GM18507 (cell line): ENCODE data around the gene RMRP.

Source experiments
- DNase-seq: peaks from one replicate; pipeline ENCODE4 v3.0.0; 2011; ENCODE audit warnings: low read depth; ENCODE audit not compliant: insufficient read length; ENCODE audit errors: extremely low spot score
- FAIRE-seq: peaks from 2 replicates; lab custom pipeline; 2011; peaks lifted over from hg19 to GRCh38; lab: Jason Lieb, UNC

The RMRP gene

DNA sequence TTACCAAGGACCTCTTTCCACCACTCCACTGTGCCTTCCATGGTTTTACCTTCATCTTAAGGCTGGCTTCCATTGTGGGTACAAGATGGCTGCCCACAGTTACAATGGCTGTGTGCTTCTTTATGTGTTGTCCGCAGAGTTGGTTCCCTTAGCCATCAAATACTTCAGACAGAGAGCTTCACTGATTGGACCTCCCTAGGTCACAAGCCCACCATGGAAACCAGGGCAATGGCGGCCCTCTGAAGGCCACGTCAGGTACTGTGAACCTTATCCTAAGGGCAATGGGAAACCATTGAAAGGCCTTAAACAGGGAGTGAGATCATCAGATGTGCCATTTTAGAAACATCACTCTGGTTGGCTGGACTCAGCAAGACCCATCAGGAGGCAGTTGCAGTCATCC, 10.1 kb upstream of the RMRP start:
- FAIRE-seq, result no peak
- no peak for DNase-seq

DNA sequence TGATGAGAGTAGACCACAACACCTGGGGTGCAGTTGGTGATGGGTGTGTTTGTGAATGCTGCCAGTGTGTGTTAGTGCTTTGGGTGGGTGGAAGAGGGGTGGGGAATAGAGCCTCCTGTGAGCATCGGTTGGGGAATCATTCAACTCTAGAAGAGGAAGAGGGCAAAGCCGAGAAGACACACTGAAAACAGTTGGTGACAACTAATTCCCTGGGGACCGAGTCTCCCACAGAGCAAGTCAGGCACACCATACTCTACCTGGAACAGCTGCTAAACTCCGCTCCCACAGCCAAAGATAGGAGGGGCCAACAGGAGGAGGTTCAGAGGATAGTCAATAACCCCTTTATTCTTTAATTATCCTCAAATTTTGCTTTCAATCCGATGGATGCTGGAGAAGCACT, 8.7 kb upstream of the RMRP start:
- FAIRE-seq, result peak; percentile 45
- no peak for DNase-seq

DNA sequence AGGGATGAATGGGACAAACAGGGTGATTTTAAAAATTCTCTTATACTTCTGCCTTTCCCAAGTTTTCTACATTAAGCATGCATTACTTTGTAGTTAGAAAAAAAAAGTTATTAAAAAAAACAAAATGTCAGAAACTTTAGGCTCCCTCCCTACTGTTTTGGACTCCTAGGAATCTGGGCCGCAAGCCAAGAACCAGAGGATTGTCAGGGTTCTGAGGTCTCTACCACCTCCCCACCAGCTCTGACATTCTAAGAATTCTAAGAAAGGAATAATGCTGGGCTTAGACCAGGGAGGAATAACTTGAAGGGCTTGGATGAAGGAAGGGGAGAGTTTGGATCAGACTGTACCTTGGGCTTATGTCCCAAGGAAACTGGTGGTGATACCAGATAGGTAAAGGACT, 8.2 kb upstream of the RMRP start:
- DNase-seq (no peak), FAIRE-seq (no peak)

DNA sequence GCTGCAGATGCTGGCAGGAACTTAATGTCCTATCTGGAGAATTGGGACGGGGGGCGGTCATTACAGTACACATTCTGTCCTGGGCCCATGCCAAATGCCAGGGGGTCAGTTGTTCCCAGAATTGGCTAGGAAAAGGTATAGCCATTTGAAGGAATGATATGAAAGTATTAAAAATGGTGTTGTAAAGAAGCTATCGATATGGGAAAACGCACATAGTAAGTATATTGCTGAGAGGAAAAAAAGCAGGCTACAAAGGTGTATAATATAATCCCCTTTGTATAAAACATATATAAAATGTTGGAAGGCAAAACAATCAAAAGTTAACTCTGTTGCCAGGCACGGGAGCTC, 7.6 kb upstream of the RMRP start:
- no peak for FAIRE-seq
- DNase-seq, result no peak

DNA sequence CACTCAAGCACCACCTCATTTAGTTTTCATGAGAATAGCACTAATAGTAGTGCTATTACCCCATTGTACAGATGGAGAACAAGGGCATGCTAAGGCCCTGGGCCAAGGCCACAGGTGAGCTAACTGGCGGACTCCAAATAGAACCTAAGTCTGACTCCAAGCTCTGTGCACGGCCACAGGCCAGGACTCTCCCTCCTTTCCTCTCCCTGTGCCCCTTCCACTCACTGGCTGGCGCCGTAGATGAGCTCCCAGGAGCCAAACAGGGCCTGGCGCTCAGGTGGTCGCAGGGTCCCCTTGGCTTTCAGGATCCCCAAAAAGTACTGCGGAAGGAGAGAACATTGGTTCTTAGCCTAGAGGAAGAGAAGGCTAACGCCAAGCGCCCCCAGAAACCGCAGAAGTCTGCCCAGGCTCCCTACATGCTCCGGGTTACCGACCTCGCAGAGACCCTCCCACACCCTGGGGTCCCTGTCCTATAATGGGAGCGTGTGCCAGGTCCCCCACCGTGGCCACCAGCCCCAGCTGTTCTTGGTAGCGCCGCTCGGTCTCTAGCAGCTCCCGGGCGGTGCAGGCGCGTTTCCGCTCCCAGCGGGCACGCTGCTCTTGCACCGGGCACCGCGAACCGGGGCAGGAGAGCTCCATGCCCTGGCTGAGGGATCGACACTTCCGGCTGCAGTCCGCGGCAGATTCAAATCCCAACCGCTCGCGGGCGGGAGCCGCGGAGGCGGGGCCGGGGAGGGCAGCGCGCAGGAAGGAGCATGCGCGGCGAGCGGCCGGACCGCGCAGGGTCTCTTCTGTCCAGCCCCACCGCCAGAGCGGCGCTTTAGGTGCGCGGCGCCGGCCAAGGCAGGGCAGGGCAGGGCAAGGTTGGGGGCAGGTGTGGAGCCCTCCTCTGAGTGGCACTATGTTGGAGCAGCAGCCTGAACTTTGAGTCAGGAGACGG, 7.0 kb upstream of the RMRP start, which contains the start of gene ARHGEF39:
Gene ARHGEF39, minus strand, starts transcription at position 665 of the 940 bp plus-strand sequence. Its CDS starts 26 bp downstream, at position 639.
- peak; percentile 93 for FAIRE-seq
- DNase-seq, result peak; percentile 83

DNA sequence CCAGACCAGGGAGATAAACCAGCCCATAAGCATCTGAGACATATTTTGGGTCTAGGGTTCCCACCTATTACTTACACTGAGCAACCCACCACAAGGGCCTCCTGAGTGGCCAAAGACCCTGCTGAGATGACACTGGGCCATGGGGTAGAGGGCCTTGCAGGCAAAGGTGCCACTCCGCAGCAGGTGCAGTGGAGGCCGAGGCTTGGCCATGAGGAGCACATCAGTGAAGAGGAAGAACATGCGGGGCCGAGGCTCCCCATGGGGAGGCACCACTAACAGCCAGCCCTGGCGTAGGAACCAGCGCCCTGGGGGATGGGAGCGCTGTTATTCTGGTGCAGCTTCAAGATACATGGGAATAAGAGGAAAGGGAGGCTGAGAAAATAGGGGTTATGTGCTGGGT, 4.6 kb upstream of the RMRP start:
- FAIRE-seq (no peak), DNase-seq (no peak)

DNA sequence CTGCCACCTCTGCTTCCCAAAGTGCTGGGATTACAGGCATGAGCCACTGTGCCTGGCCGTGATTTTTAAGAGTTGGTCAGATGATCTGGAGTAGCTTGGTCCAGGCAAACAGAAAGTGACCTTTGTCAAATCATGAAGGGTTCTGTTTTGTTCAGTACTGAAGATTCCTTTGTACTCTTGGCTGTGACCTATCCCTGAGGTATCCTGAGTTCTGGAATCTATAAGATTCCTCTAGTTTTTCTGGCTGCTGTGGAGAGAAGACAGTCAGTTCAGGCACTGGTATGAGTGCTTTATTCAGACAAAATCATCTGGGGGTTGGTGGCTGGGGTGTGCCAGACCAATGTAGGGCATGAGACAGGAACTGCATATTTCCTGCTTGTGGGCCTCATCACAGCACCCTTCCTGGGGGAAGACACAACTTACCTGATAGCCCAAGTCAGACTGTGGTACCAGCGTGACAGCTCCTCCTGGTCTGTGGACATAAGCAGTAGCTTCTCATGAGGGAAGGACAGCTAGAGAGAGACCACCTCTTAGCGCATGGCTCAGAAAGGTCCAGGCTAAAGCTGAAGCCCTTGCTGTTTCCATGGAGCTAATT, 4.0 kb upstream of the RMRP start:
- no peak for FAIRE-seq
- DNase-seq, result no peak

DNA sequence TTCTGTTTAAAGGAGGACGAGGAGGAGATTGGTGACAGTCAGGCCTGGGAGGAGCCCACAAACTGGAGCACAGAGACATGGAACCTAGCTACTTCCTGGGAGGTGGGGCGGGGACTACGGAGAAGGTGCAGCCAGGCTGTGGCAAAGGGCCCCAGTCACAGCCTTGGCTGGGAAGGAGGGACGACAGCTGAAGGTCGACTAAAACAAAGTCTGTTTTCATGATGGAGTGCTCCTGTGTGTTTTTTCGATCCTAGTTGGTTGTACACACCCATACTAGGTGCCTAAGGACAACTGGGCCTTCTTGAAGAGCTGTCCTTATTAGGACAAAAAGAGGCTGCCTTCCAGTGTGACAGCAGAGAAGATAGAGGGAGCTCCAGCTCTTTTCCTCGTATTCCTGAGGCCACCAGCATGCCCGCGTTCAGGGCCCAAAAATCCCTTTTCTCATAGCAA, 3.2 kb upstream of the RMRP start:
- FAIRE-seq, result no peak

DNA sequence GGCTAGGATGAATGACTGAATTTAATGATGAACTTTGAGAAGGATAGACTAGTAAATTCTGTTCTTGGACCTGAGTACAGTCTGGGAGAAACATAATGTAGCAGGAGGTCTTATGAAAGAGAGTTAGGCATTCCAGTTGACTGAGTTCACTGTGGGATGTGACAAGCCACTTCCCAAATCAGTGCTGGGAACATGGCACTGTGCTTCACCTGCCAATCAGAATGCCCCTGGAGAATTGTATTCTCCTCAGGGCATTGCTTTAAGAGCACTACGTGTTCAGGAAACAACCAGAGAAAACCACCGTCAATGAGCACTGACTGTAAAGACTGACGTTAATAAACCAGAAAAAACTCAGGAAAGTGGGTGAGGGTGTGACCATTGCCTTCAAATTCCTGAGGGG, 1.5 kb upstream of the RMRP start:
- FAIRE-seq (no peak), DNase-seq (no peak)

More for the DNA sequence above, 3.2 kb upstream of the RMRP start:
- DNase-seq, result no peak

DNA sequence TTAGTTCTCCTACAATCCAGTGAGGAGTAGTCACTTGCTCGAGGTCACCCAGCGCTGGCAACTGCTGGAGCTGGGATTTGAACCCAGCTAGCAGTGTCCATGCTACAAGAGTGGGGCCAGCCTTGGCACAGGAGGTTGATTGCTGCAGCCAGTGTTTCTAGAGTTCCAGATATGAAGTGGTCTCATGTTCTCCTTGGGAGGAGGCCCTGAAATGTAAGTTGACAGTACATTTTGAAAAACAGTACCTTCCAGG, 1.1 kb upstream of the RMRP start:
- no peak for DNase-seq
- no peak for FAIRE-seq

DNA sequence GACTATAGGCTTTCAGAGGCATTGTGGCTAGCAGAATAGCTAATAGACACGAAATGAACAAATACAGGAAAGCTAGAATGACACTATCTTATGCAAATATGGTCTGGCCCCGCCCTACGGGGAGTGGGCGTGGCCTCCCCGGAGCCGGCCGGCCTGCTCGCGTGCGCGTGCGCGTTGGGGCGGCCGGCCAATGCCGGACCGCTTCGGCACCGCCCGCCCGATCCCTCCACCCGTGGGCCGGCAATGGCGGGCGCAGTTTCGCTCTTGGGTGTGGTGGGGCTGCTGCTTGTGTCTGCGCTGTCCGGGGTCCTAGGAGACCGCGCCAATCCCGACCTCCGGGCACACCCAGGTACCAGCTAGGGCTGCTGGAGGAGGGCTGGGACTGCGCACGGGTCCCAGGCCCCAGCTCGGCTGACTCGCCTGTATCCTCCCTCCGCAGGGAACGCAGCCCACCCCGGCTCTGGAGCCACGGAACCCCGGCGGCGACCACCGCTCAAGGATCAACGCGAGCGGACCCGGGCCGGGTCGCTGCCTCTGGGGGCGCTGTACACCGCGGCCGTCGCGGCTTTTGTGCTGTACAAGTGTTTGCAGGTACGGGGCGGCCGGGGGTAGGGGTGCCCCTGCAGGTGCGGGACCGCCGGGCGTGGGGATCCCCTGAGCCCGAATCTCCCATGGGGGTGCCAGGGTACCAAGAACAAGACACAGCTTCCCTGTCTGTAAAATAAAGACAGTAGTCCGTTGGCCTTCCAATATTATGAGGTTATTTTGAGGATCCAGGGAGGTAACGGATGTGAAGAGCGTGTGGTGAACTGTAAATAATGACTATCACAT, 533 bp upstream of the RMRP start, which contains the start of gene CCDC107:
Gene CCDC107, plus strand, starts transcription at position 156 of the 831 bp plus-strand sequence. Its CDS starts 88 bp downstream, at position 244.
- peak; percentile 86 for DNase-seq
- no peak for FAIRE-seq

DNA sequence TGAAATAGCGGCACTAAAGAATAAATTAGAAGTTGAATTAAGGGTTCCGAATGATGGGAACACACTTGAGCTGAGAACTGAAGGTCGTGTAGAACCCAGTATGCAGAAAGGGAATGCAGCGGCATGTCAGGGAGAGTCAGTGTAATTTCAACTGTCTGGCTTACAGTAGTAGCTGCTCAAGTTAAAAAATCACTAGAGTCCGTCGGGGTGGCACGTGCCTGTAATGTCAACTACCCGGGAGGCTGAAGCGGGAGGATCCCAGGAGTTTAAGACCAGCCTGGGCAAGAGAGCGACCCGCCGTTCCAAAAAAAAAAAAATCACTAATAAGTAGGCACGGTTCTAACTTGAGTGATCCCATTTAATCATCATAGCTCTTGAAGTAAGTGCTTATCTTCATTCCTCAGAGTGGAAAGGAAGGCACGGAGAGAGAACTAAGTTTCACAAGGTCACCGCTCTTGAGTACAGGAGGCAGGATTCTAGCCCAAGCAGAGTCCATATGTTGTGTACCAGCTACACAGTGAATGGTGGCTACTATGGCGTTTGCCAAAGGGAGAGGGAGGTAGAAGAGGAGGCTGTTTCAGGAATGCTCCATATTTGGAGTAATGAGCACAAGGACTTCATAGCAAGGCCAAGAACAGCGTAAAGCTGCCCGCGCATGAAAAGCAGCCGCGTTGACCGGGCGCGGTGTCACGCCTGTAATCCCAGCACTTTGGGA, 831 bp downstream of the RMRP start:
- no peak for DNase-seq

DNA sequence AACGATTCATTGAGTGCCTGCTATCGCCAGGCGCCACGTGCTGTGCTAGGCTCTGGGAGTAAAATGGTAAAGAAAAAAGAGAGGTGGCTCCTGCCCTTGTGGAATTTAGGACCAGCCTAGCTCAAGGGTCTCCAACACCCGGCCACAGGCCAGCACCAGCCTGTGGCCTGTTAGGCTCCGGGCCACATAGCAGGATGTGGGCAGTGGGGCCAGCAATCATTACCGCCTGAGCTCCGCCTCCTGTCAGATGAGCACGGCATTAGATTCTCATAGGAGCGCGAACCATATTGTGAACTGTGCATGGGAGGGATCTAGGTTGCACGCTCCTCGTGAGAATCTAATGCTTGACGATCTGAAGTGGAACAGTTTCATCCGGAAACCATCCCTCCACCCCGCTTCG, 1.5 kb downstream of the RMRP start:
- no peak for FAIRE-seq
- no peak for DNase-seq

More for the DNA sequence above, 831 bp downstream of the RMRP start:
- no peak for FAIRE-seq

DNA sequence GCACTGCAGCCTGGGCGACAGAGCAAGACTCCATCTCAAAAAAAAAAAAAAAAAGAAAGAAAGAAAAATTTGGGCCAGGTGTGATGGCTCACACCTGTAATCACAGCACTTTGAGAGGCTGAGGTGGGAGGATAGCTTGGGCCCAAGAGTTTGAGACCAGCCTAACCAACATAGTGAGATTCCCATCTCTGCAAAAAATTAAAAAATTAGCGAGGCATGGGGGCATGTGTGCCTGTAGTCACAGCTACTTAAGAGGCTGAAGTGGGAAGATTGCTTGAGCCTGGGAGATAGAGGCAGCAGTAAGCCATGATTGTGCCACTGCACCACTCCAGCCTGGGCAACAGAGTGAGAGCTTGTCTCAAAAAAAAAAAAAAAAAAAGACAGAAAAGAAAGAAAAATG, 4.2 kb downstream of the RMRP start:
- no peak for DNase-seq
- FAIRE-seq, result no peak

DNA sequence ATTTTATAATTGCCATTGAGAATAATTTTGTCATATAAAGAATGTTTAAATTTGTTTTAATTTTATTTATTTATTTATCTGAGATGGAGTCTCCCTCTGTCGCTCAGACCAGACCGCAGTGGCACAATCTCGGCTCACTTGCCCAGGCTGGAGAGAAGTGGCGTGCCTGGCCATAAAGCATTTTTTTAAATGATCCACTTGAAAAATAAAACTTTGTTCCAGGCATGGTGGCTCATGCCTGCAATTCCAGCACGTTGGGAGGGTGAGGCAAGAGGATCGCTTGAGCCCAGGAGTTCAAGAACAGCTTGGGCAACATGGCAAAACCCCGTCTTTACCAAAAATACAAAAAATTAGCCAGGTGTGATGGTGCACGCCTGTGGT, 5.0 kb downstream of the RMRP start:
- DNase-seq (no peak), FAIRE-seq (no peak)

DNA sequence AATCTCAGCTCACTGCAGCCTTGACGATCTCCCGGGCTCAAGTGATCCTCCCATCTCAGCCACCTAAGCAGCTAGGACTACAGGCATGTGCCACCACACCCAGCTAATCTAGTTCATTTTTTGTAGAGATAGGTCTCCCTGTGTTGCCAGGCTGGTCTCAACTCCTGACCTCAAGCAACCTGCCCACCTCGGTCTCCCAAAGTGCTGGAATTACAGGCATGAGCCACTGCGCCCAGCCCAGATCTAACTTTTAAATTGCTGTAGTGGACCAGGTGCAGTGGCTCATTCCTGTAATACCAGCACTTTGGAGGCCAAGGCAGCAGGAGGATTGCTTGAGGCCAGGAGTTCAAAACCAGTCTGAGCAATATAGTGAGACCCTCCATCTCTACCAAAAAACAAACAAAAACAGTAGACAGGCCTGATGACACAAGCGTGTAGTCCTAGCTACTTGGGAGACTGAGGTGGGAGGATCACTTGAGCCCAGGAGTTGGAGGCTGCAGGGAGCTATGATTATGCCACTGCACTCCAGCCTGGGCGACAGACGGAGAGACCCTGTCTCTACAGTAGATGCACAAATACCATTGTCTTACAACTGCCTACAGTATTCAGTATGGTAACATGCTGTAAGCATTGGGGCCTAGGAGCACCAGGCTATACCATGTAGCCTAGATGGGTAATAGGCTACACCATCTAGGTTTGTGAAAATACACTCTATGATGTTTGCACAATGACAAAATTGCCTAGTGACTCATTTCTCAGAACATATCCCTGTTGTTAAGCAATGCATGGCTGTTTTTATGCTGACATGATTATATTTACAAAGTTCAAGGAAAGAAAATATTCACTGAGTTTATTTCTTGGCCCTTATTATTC, 5.6 kb downstream of the RMRP start:
- no peak for DNase-seq
- no peak for FAIRE-seq

DNA sequence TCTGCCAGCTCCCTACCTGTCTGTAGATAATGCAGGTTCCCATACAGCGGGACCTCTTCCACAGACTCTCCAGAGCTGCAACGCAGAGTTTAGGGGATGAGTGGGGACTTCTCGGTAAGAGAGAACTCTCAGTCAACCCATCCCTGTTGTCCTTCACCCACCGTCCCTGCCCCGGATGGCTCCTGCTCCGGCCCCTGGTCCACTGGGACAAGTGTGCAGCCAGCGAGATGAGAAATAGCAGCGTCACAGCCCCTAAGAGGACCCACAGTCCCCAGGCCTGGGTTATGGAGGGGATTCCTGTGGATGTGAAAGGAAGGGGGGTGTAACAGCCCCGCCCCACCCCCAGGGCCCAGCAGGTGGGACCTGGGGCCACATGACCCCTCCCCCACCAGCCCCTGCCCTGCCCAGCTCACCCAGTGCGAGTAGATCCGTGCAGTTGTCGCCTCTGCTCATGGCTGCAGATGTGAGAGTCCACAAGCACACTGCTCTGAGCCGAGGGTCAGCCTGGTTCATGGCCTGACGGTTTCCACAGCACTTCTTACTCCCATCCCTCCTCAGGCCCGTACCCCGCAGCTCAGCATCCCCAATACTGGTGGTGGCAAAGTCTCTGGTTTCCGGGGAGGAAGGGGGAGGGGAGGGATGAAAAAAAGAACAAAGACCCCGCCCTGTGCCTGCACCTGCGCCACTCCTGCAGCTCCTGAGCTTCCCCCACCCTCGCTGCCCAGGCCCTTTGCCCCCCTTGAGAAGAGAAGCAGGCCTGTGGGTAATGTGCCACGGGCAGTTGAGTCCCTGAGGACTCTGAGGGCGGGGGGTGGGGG, 7.3 kb downstream of the RMRP start, which contains the start of gene SIT1:
Gene SIT1, minus strand, starts transcription at position 591 of the 818 bp plus-strand sequence. Its CDS starts 78 bp downstream, at position 513.
- DNase-seq (no peak), FAIRE-seq (peak; percentile 5)
